WTC11 (cell line): Measurements from ENCODE around the gene CELSR1.

Source experiments
- TCF7 ChIP-seq: sonication (generic); formaldehyde crosslinking; IDR thresholded peaks from 2 replicates; pipeline ENCODE4 v1.8.0; 2022; ENCODE audit warnings: mild to moderate bottlenecking, low read depth, missing genetic modification reagents, moderate library complexity
- ZNF396 ChIP-seq: fragments of 250-450 bp; sonication (Bioruptor Pico); IDR thresholded peaks from 2 replicates; pipeline ENCODE4 v1.8.0; 2021; ENCODE audit warnings: mild to moderate bottlenecking, moderate library complexity, borderline replicate concordance
- TF ChIP-seq, protein P1 (sequence below): sonication (generic); formaldehyde crosslinking; IDR thresholded peaks from 2 replicates; pipeline ENCODE4 v1.8.0; 2023; ENCODE audit warnings: missing genetic modification reagents, mild to moderate bottlenecking, borderline replicate concordance
- TF ChIP-seq, protein P2 (sequence below): fragments of 200-600 bp; IDR thresholded peaks from 2 replicates; pipeline ENCODE4 v1.8.0; 2022; ENCODE audit warnings: antibody characterized with exemption

DNA sequence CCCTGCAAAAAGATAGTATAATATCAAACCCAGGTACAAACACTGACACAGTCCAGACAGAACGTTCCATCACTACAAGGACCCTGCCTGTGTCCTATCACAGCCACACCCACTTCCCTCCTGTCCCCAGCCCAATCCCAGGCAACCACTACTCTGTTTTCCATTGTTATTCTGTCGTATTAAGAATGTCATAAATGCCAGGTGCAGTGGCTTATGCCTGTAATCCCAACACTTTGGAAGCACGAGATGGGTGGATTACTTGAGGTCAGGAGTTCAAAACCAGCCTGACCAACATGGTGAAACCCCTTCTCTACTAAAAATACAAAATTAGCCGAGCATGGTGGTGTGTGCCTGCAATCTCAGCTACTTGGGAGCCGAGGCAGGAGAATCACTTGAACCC, 112.9 kb downstream of the CELSR1 start:
- TF ChIP-seq, protein P1, sequence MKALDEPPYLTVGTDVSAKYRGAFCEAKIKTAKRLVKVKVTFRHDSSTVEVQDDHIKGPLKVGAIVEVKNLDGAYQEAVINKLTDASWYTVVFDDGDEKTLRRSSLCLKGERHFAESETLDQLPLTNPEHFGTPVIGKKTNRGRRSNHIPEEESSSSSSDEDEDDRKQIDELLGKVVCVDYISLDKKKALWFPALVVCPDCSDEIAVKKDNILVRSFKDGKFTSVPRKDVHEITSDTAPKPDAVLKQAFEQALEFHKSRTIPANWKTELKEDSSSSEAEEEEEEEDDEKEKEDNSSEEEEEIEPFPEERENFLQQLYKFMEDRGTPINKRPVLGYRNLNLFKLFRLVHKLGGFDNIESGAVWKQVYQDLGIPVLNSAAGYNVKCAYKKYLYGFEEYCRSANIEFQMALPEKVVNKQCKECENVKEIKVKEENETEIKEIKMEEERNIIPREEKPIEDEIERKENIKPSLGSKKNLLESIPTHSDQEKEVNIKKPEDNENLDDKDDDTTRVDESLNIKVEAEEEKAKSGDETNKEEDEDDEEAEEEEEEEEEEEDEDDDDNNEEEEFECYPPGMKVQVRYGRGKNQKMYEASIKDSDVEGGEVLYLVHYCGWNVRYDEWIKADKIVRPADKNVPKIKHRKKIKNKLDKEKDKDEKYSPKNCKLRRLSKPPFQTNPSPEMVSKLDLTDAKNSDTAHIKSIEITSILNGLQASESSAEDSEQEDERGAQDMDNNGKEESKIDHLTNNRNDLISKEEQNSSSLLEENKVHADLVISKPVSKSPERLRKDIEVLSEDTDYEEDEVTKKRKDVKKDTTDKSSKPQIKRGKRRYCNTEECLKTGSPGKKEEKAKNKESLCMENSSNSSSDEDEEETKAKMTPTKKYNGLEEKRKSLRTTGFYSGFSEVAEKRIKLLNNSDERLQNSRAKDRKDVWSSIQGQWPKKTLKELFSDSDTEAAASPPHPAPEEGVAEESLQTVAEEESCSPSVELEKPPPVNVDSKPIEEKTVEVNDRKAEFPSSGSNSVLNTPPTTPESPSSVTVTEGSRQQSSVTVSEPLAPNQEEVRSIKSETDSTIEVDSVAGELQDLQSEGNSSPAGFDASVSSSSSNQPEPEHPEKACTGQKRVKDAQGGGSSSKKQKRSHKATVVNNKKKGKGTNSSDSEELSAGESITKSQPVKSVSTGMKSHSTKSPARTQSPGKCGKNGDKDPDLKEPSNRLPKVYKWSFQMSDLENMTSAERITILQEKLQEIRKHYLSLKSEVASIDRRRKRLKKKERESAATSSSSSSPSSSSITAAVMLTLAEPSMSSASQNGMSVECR (CRISPR knock-in tag), result no peak
- TF ChIP-seq ZNF396 (CRISPR knock-in tag), result no peak
- TF ChIP-seq, protein P2, sequence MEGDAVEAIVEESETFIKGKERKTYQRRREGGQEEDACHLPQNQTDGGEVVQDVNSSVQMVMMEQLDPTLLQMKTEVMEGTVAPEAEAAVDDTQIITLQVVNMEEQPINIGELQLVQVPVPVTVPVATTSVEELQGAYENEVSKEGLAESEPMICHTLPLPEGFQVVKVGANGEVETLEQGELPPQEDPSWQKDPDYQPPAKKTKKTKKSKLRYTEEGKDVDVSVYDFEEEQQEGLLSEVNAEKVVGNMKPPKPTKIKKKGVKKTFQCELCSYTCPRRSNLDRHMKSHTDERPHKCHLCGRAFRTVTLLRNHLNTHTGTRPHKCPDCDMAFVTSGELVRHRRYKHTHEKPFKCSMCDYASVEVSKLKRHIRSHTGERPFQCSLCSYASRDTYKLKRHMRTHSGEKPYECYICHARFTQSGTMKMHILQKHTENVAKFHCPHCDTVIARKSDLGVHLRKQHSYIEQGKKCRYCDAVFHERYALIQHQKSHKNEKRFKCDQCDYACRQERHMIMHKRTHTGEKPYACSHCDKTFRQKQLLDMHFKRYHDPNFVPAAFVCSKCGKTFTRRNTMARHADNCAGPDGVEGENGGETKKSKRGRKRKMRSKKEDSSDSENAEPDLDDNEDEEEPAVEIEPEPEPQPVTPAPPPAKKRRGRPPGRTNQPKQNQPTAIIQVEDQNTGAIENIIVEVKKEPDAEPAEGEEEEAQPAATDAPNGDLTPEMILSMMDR, result no peak
- no peak for TF ChIP-seq TCF7 (CRISPR knock-in tag)
